SK-N-SH treated with all-trans-retinoic acid at 6 μM for 48 hours (cell line): Measurements from ENCODE around the gene FBH1.

Experiments
- ARNTL ChIP-seq: fragments of 450-650 bp; formaldehyde crosslinking; IDR thresholded peaks from 2 replicates; pipeline ENCODE4 v1.5.0; 2020; ENCODE audit warnings: low read depth, mild to moderate bottlenecking, moderate library complexity, borderline replicate concordance
- GLIS3 ChIP-seq: fragments of 250-450 bp; sonication (Bioruptor Pico); IDR thresholded peaks from 2 replicates; pipeline ENCODE4 v1.5.0; 2020; ENCODE audit warnings: mild to moderate bottlenecking, moderate library complexity
- ISL1 ChIP-seq: fragments of 250-450 bp; sonication (Bioruptor Pico); IDR thresholded peaks from 2 replicates; pipeline ENCODE4 v2.1.2; 2022; ENCODE audit warnings: mild to moderate bottlenecking, moderate library complexity
- PPARA ChIP-seq: fragments of 250-450 bp; sonication (Bioruptor Pico); IDR thresholded peaks from 2 replicates; pipeline ENCODE4 v1.5.0; 2020; ENCODE audit warnings: mild to moderate bottlenecking, borderline replicate concordance
- RARB ChIP-seq: fragments of 250-450 bp; sonication (Bioruptor Pico); IDR thresholded peaks from 2 replicates; pipeline ENCODE4 v1.8.0; 2021; ENCODE audit warnings: mild to moderate bottlenecking, moderate library complexity
- SNAI2 ChIP-seq: fragments of 250-450 bp; sonication (Bioruptor Pico); IDR thresholded peaks from 2 replicates; pipeline ENCODE4 v1.5.0; 2020; ENCODE audit warnings: mild to moderate bottlenecking, moderate library complexity
- ZC3H10 ChIP-seq: fragments of 250-450 bp; sonication (Bioruptor Pico); IDR thresholded peaks from 2 replicates; pipeline ENCODE4 v1.5.1; 2021; ENCODE audit warnings: mild to moderate bottlenecking, moderate library complexity
- ZFP3 ChIP-seq: fragments of 250-450 bp; sonication (Bioruptor Pico); IDR thresholded peaks from 2 replicates; pipeline ENCODE4 v1.5.0; 2020; ENCODE audit warnings: mild to moderate bottlenecking, moderate library complexity
- ZNF565 ChIP-seq: fragments of 450-650 bp; formaldehyde crosslinking; conservative IDR thresholded peaks from 2 replicates; pipeline ENCODE4 v1.5.0; 2020; ENCODE audit warnings: low read depth, mild to moderate bottlenecking, moderate library complexity
- TF ChIP-seq, protein P1 (sequence below): fragments of 250-450 bp; sonication (Bioruptor Pico); IDR thresholded peaks from 2 replicates; pipeline ENCODE4 v1.8.0; 2020; ENCODE audit warnings: mild to moderate bottlenecking, moderate library complexity, borderline replicate concordance
- TF ChIP-seq, protein P2 (sequence below): fragments of 250-450 bp; sonication (Bioruptor Pico); IDR thresholded peaks from 2 replicates; pipeline ENCODE4 v1.5.1; 2021; ENCODE audit warnings: mild to moderate bottlenecking, moderate library complexity
- TF ChIP-seq, protein P3 (sequence below): fragments of 250-450 bp; sonication (Bioruptor Pico); IDR thresholded peaks from 2 replicates; pipeline ENCODE4 v1.5.0; 2020; ENCODE audit warnings: mild to moderate bottlenecking, moderate library complexity
- TF ChIP-seq, protein P4 (sequence below): fragments of 250-450 bp; sonication (Bioruptor Pico); IDR thresholded peaks from 2 replicates; pipeline ENCODE4 v1.5.1; 2020; ENCODE audit warnings: low read depth, mild to moderate bottlenecking, moderate library complexity
- TF ChIP-seq, protein P5 (sequence below): fragments of 250-450 bp; sonication (Bioruptor Pico); IDR thresholded peaks from 2 replicates; pipeline ENCODE4 v1.8.0; 2021; ENCODE audit warnings: low read depth, mild to moderate bottlenecking, moderate library complexity, borderline replicate concordance

DNA sequence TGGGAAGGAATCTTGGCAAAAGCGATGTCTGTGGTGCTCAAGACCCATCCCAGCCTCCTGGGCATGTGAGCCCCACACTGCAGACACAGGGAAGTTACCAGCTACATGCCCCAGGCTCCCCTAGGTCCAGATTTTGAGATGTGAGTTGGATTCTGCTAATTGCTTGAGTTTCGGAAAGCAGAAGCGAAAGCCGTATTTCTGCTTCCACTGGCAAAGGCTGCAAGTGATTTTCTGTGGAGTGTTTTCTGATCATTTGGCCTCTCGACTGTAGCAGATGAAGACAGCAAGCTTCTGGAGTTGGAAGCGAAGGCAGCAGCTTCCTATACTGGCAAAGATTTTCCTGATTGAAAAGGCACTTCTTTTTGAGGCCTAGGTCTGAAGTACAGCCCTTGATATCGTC lies 30.0 kb upstream of the FBH1 start:
- TF ChIP-seq ZFP3 (CRISPR knock-in tag) (no peak), PPARA (CRISPR knock-in tag) (no peak), RARB (CRISPR knock-in tag) (no peak), ZC3H10 (CRISPR knock-in tag) (no peak), GLIS3 (CRISPR knock-in tag) (no peak), ARNTL (CRISPR knock-in tag) (no peak), SNAI2 (CRISPR knock-in tag) (no peak), ISL1 (CRISPR knock-in tag) (no peak), ZNF565 (CRISPR knock-in tag) (no peak)
- TF ChIP-seq, protein P1, sequence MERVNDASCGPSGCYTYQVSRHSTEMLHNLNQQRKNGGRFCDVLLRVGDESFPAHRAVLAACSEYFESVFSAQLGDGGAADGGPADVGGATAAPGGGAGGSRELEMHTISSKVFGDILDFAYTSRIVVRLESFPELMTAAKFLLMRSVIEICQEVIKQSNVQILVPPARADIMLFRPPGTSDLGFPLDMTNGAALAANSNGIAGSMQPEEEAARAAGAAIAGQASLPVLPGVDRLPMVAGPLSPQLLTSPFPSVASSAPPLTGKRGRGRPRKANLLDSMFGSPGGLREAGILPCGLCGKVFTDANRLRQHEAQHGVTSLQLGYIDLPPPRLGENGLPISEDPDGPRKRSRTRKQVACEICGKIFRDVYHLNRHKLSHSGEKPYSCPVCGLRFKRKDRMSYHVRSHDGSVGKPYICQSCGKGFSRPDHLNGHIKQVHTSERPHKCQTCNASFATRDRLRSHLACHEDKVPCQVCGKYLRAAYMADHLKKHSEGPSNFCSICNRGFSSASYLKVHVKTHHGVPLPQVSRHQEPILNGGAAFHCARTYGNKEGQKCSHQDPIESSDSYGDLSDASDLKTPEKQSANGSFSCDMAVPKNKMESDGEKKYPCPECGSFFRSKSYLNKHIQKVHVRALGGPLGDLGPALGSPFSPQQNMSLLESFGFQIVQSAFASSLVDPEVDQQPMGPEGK (CRISPR knock-in tag), result no peak
- TF ChIP-seq, protein P2, sequence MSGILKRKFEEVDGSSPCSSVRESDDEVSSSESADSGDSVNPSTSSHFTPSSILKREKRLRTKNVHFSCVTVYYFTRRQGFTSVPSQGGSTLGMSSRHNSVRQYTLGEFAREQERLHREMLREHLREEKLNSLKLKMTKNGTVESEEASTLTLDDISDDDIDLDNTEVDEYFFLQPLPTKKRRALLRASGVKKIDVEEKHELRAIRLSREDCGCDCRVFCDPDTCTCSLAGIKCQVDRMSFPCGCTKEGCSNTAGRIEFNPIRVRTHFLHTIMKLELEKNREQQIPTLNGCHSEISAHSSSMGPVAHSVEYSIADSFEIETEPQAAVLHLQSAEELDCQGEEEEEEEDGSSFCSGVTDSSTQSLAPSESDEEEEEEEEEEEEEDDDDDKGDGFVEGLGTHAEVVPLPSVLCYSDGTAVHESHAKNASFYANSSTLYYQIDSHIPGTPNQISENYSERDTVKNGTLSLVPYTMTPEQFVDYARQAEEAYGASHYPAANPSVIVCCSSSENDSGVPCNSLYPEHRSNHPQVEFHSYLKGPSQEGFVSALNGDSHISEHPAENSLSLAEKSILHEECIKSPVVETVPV (CRISPR knock-in tag), result no peak
- TF ChIP-seq, protein P3, sequence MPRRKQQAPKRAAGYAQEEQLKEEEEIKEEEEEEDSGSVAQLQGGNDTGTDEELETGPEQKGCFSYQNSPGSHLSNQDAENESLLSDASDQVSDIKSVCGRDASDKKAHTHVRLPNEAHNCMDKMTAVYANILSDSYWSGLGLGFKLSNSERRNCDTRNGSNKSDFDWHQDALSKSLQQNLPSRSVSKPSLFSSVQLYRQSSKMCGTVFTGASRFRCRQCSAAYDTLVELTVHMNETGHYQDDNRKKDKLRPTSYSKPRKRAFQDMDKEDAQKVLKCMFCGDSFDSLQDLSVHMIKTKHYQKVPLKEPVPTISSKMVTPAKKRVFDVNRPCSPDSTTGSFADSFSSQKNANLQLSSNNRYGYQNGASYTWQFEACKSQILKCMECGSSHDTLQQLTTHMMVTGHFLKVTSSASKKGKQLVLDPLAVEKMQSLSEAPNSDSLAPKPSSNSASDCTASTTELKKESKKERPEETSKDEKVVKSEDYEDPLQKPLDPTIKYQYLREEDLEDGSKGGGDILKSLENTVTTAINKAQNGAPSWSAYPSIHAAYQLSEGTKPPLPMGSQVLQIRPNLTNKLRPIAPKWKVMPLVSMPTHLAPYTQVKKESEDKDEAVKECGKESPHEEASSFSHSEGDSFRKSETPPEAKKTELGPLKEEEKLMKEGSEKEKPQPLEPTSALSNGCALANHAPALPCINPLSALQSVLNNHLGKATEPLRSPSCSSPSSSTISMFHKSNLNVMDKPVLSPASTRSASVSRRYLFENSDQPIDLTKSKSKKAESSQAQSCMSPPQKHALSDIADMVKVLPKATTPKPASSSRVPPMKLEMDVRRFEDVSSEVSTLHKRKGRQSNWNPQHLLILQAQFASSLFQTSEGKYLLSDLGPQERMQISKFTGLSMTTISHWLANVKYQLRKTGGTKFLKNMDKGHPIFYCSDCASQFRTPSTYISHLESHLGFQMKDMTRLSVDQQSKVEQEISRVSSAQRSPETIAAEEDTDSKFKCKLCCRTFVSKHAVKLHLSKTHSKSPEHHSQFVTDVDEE (CRISPR knock-in tag), result no peak
- TF ChIP-seq, protein P4, sequence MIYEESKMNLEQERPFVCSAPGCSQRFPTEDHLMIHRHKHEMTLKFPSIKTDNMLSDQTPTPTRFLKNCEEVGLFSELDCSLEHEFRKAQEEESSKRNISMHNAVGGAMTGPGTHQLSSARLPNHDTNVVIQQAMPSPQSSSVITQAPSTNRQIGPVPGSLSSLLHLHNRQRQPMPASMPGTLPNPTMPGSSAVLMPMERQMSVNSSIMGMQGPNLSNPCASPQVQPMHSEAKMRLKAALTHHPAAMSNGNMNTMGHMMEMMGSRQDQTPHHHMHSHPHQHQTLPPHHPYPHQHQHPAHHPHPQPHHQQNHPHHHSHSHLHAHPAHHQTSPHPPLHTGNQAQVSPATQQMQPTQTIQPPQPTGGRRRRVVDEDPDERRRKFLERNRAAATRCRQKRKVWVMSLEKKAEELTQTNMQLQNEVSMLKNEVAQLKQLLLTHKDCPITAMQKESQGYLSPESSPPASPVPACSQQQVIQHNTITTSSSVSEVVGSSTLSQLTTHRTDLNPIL (CRISPR knock-in tag), result no peak
- TF ChIP-seq, protein P5, sequence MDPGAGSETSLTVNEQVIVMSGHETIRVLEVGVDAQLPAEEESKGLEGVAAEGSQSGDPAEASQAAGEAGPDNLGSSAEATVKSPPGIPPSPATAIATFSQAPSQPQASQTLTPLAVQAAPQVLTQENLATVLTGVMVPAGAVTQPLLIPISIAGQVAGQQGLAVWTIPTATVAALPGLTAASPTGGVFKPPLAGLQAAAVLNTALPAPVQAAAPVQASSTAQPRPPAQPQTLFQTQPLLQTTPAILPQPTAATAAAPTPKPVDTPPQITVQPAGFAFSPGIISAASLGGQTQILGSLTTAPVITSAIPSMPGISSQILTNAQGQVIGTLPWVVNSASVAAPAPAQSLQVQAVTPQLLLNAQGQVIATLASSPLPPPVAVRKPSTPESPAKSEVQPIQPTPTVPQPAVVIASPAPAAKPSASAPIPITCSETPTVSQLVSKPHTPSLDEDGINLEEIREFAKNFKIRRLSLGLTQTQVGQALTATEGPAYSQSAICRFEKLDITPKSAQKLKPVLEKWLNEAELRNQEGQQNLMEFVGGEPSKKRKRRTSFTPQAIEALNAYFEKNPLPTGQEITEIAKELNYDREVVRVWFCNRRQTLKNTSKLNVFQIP (CRISPR knock-in tag), result no peak
